DOHH2 (cell line): ENCODE results near the gene FKBP1C.

Source experiments
- EZH2phosphoT487 ChIP-seq: fragments of 200-600 bp; sonication (generic); IDR thresholded peaks from 2 replicates; pipeline ENCODE4 v1.6.1; 2017; ENCODE audit warnings: borderline replicate concordance, mild to moderate bottlenecking, antibody characterized with exemption, low read length, moderate library complexity, mixed read lengths
- TF ChIP-seq, protein P1 (sequence below): fragments of 200-600 bp; sonication (generic); IDR thresholded peaks from one replicate; pipeline ENCODE4 v1.5.1; 2014; ENCODE audit warnings: antibody characterized with exemption, mild to moderate bottlenecking, low read depth, low read length; ENCODE audit not compliant: poor library complexity, severe bottlenecking

DNA sequence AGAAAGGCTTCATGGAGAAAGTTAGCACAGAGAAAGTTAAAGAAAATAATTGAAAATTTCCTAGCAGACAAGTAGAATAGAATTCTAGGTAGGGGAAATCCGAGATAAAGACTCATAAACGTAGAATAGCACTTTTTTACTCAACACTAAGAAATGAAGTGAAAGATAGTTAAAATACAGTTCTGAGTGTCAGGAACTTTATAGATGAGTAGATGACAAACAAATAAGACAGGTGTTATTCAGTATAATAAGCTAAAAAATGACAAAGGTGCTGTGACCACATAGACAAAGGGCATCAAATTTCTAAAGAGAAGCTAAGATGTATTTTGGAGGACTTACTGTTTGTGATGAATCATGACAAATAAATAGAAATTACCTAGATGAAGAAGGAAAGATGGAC is 12.9 kb downstream of the FKBP1C start:
- TF ChIP-seq, protein P1, sequence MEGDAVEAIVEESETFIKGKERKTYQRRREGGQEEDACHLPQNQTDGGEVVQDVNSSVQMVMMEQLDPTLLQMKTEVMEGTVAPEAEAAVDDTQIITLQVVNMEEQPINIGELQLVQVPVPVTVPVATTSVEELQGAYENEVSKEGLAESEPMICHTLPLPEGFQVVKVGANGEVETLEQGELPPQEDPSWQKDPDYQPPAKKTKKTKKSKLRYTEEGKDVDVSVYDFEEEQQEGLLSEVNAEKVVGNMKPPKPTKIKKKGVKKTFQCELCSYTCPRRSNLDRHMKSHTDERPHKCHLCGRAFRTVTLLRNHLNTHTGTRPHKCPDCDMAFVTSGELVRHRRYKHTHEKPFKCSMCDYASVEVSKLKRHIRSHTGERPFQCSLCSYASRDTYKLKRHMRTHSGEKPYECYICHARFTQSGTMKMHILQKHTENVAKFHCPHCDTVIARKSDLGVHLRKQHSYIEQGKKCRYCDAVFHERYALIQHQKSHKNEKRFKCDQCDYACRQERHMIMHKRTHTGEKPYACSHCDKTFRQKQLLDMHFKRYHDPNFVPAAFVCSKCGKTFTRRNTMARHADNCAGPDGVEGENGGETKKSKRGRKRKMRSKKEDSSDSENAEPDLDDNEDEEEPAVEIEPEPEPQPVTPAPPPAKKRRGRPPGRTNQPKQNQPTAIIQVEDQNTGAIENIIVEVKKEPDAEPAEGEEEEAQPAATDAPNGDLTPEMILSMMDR, result no peak
- no peak for TF ChIP-seq EZH2phosphoT487
